Measurements from ENCODE around the gene DCC. TPM values are rescaled to one million over a fixed set of nuclear protein-coding genes. Genes with fewer than 3 reads are reported as not detected.

Gene DCC
- total and polyA plus RNA-seq, 4 donors = 0.16 to 5.3 (median 2.5) TPM

DNA sequence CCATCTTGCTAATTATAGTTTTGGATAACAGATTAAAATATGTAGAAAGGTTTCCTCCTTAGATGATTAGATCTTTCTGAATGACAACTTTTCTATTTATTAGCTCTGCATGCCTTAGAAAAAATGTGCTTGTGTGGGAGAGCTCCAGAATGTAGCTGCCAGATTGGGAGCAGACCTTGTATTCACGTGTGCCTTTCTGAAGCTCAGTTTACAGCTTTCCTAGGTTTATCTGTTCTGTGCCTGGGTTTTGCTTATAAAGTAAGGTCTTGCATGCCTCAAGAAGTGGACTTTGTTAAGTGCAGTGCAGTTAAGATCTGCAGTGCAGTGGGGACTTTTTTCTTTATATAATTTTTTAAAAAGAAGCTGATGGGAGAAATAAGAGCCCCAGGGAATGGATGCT, 179.0 kb downstream of the DCC start:
- no peaks in the 10 kb centered on the region for H3K36me3 ChIP-seq (ENCODE audit: control insufficient read depth in 4 of 4, insufficient read depth in 4 of 4, low read length in 4 of 4)
- no peak for DNase-seq
- H3K9me3 ChIP-seq (ENCODE audit: control insufficient read depth in 4 of 4, insufficient read depth in 3 of 4, low read length in 3 of 4) = no peaks in the 10 kb centered on the region
- WGBS, 2 donors = 39 to 50% methylated on average over 1 of the region's 1 CpG
- H3K4me3 ChIP-seq = no peak overlapping the region
- no peaks in the 10 kb centered on the region for H3K27me3 ChIP-seq (ENCODE audit: control insufficient read depth in 3 of 3, insufficient read depth in 3 of 3, low read length in 2 of 3)
- TF ChIP-seq, protein P1, sequence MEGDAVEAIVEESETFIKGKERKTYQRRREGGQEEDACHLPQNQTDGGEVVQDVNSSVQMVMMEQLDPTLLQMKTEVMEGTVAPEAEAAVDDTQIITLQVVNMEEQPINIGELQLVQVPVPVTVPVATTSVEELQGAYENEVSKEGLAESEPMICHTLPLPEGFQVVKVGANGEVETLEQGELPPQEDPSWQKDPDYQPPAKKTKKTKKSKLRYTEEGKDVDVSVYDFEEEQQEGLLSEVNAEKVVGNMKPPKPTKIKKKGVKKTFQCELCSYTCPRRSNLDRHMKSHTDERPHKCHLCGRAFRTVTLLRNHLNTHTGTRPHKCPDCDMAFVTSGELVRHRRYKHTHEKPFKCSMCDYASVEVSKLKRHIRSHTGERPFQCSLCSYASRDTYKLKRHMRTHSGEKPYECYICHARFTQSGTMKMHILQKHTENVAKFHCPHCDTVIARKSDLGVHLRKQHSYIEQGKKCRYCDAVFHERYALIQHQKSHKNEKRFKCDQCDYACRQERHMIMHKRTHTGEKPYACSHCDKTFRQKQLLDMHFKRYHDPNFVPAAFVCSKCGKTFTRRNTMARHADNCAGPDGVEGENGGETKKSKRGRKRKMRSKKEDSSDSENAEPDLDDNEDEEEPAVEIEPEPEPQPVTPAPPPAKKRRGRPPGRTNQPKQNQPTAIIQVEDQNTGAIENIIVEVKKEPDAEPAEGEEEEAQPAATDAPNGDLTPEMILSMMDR (IDR thresholded peaks at IDR 0.05; ENCODE audit: control extremely low read depth, extremely low read depth) = no peak
- no peak overlapping the region for H3K9ac ChIP-seq (ENCODE audit: insufficient read depth in 1 of 2, low read length in 2 of 2)
- no peaks in the 10 kb centered on the region for H3K4me1 ChIP-seq (ENCODE audit: control insufficient read depth in 5 of 5, insufficient read depth in 5 of 5, low read length in 5 of 5)
- ATAC-seq (ENCODE audit: insufficient read depth, low FRiP score) = no peak
- no peak overlapping the region for H3K27ac ChIP-seq (ENCODE audit: low read depth in 1 of 2, low read length in 1 of 2)

DNA sequence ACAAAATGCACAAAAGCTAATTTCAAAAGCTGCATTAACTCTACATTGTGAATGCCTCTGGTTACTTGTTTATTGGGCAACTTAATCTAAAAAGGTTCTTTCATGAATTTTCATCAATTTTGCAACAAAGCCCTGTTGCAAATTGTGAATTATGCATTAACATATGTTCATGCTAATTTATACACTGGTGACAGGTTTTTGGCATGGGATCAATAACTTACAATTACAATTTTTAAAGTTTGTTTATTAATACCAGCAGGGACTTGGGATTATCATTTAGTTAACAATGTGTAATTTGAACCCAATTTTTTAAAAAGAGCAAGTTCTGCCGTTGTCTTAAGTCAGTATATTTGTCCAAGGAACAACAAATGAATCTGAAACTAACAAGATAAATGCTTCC, 183.6 kb downstream of the DCC start:
- ATAC-seq (ENCODE audit: insufficient read depth, low FRiP score) = no peak
- 39 to 63% methylated on average over 1 of the region's 1 CpG for WGBS, 2 donors
- TF ChIP-seq, protein P1 (IDR thresholded peaks at IDR 0.05; ENCODE audit: control extremely low read depth, extremely low read depth) = no peak
- Histone ChIP-seq H3K4me3 (no peak overlapping the region), H3K9ac (ENCODE audit: insufficient read depth in 1 of 2, low read length in 2 of 2) (no peak overlapping the region), H3K4me1 (ENCODE audit: control insufficient read depth in 5 of 5, insufficient read depth in 5 of 5, low read length in 5 of 5) (peaks cover 0 to 17% (median 0%) of the 10 kb centered on the region in 5 donors), H3K9me3 (ENCODE audit: control insufficient read depth in 4 of 4, insufficient read depth in 3 of 4, low read length in 3 of 4) (no peaks in the 10 kb centered on the region), H3K27me3 (ENCODE audit: control insufficient read depth in 3 of 3, insufficient read depth in 3 of 3, low read length in 2 of 3) (no peaks in the 10 kb centered on the region), H3K27ac (ENCODE audit: low read depth in 1 of 2, low read length in 1 of 2) (no peak overlapping the region), H3K36me3 (ENCODE audit: control insufficient read depth in 4 of 4, insufficient read depth in 4 of 4, low read length in 4 of 4) (no peaks in the 10 kb centered on the region)
- DNase-seq = no peak

DNA sequence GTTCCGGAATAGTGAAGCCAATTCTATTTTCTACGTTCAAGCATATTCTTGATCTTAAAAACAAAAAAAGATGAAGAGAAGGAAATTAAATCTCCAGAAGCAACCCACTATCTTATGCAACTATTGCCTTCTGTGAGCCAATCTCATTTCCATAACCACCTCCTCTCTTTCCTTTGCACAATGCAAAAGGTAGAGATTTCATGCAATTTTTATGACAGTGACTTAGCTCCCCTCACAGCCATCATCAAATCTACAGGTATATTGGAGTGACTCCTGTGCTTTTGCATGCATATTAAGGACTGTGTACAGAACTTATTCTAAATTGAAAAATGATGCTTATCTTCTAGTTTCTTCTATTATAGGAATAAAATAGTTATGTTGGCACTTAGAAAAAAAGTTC, 191.8 kb downstream of the DCC start:
- no peaks in the 10 kb centered on the region for H3K36me3 ChIP-seq (ENCODE audit: control insufficient read depth in 4 of 4, insufficient read depth in 4 of 4, low read length in 4 of 4)
- no peak for ATAC-seq (ENCODE audit: insufficient read depth, low FRiP score)
- 87 to 88% methylated on average over 2 of the region's 2 CpGs for WGBS, 2 donors
- no peak for DNase-seq
- H3K4me3 ChIP-seq = no peak overlapping the region
- H3K27ac ChIP-seq (ENCODE audit: low read depth in 1 of 2, low read length in 1 of 2) = no peak overlapping the region
- H3K4me1 ChIP-seq (ENCODE audit: control insufficient read depth in 5 of 5, insufficient read depth in 5 of 5, low read length in 5 of 5) = peaks cover 0 to 24% (median 0%) of the 10 kb centered on the region in 5 donors
- no peaks in the 10 kb centered on the region for H3K9me3 ChIP-seq (ENCODE audit: control insufficient read depth in 4 of 4, insufficient read depth in 3 of 4, low read length in 3 of 4)
- no peaks in the 10 kb centered on the region for H3K27me3 ChIP-seq (ENCODE audit: control insufficient read depth in 3 of 3, insufficient read depth in 3 of 3, low read length in 2 of 3)
- no peak overlapping the region for H3K9ac ChIP-seq (ENCODE audit: insufficient read depth in 1 of 2, low read length in 2 of 2)
- TF ChIP-seq, protein P1 (IDR thresholded peaks at IDR 0.05; ENCODE audit: control extremely low read depth, extremely low read depth) = no peak

DNA sequence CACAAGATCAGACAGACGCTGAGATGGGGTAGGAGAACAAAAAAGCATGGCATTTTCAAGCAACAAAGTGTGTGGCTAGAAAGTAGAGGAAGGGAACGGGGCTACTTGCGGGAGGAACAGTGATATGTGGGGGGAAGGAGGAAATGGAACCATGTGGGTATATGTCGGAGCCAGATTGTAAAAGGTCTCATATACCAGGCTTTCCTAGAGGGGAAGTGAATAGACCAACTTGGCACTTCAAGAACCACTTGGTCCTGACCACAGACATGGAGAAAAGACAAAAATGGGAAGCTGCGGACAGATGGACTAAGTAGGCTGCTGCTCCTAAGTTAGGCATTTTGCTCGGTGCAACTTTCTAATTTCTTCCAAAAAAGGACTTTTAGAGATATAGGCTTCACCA, 196.0 kb downstream of the DCC start:
- 41 to 54% methylated on average over 6 of the region's 6 CpGs for WGBS, 2 donors

More for the DNA sequence above, 196.0 kb downstream of the DCC start:
- Histone ChIP-seq H3K4me1 (ENCODE audit: control insufficient read depth in 5 of 5, insufficient read depth in 5 of 5, low read length in 5 of 5) (peaks cover 0 to 9% (median 0%) of the 10 kb centered on the region in 5 donors), H3K4me3 (no peak overlapping the region), H3K27me3 (ENCODE audit: control insufficient read depth in 3 of 3, insufficient read depth in 3 of 3, low read length in 2 of 3) (no peaks in the 10 kb centered on the region), H3K36me3 (ENCODE audit: control insufficient read depth in 4 of 4, insufficient read depth in 4 of 4, low read length in 4 of 4) (no peaks in the 10 kb centered on the region), H3K9me3 (ENCODE audit: control insufficient read depth in 4 of 4, insufficient read depth in 3 of 4, low read length in 3 of 4) (no peaks in the 10 kb centered on the region), H3K27ac (ENCODE audit: low read depth in 1 of 2, low read length in 1 of 2) (no peak overlapping the region), H3K9ac (ENCODE audit: insufficient read depth in 1 of 2, low read length in 2 of 2) (no peak overlapping the region)
- no peak for ATAC-seq (ENCODE audit: insufficient read depth, low FRiP score)
- TF ChIP-seq, protein P1 (IDR thresholded peaks at IDR 0.05; ENCODE audit: control extremely low read depth, extremely low read depth) = no peak
- no peak for DNase-seq

Measured in lung (tissue), 12 donors.